Measurements from ENCODE around the gene ZDHHC14. TPM values are rescaled to one million over a fixed set of nuclear protein-coding genes. Genes with fewer than 3 reads are reported as not detected.

The ZDHHC14 gene
- total and polyA plus RNA-seq, 8 donors = 8.2 to 33.2 (median 25.8) TPM

DNA sequence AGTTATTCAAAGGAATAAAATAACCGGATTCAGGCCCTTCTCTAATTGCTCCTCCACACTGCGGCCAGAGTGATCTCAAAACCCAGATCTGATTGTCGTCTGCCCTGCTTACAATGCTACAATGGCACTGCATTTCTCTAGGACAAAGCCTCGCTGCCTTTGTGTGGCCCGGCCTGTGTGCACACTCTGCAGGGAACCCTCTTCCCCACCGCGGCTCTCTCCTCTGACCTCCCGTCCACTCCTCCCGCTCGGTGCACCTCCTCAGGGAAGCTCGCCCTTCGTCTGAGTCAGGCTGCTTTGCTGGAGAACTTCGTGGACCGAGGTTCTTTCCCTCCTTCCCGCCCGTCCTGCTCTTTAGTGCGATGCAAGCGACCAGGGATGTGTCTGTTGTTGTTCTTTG is 340.4 kb downstream of the ZDHHC14 start:
- H3K27ac ChIP-seq = no peak overlapping the region
- H3K27me3 ChIP-seq = peaks cover 0 to 6% of the 10 kb centered on the region in 2 donors
- H3K4me3 ChIP-seq = no peak overlapping the region
- TF ChIP-seq, protein P1, sequence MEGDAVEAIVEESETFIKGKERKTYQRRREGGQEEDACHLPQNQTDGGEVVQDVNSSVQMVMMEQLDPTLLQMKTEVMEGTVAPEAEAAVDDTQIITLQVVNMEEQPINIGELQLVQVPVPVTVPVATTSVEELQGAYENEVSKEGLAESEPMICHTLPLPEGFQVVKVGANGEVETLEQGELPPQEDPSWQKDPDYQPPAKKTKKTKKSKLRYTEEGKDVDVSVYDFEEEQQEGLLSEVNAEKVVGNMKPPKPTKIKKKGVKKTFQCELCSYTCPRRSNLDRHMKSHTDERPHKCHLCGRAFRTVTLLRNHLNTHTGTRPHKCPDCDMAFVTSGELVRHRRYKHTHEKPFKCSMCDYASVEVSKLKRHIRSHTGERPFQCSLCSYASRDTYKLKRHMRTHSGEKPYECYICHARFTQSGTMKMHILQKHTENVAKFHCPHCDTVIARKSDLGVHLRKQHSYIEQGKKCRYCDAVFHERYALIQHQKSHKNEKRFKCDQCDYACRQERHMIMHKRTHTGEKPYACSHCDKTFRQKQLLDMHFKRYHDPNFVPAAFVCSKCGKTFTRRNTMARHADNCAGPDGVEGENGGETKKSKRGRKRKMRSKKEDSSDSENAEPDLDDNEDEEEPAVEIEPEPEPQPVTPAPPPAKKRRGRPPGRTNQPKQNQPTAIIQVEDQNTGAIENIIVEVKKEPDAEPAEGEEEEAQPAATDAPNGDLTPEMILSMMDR (IDR thresholded peaks at IDR 0.05) = no peak
- ATAC-seq (no peak), DNase-seq (no peak)
- no peaks in the 10 kb centered on the region for H3K36me3 ChIP-seq
- H3K9me3 ChIP-seq = peaks cover 0 to 6% of the 10 kb centered on the region in 2 donors
- intact Hi-C loops (cut with DNase I) = no loop called here
- H3K4me1 ChIP-seq = no peaks in the 10 kb centered on the region

DNA sequence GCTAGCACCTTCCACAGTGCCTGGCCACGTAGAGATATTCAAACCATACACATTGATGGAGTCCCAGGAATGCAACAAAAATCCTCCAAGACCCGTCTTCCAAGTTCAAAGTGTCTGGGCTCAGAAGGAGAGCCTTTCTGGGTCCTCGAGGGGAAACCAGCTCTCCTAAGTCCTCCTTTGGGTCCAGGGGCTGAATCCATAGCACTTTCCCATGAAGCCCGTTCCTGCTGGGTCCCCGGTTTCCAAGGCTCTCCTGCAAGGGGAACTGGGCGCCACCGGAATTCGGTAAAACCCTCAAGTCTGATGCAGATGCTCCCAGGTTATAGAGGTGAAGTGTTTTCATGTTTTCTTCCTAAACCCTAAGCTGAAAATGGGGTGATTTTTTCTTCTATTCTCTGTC is 340.8 kb downstream of the ZDHHC14 start:
- Histone ChIP-seq H3K9me3 (peaks cover 0 to 6% of the 10 kb centered on the region in 2 donors), H3K27me3 (peaks cover 0 to 6% of the 10 kb centered on the region in 2 donors), H3K36me3 (no peaks in the 10 kb centered on the region), H3K4me3 (no peak overlapping the region), H3K27ac (no peak overlapping the region), H3K4me1 (no peaks in the 10 kb centered on the region)
- ATAC-seq (no peak), DNase-seq (no peak)
- intact Hi-C loops (cut with DNase I) = no loop called here
- TF ChIP-seq, protein P1 (IDR thresholded peaks at IDR 0.05) = no peak

DNA sequence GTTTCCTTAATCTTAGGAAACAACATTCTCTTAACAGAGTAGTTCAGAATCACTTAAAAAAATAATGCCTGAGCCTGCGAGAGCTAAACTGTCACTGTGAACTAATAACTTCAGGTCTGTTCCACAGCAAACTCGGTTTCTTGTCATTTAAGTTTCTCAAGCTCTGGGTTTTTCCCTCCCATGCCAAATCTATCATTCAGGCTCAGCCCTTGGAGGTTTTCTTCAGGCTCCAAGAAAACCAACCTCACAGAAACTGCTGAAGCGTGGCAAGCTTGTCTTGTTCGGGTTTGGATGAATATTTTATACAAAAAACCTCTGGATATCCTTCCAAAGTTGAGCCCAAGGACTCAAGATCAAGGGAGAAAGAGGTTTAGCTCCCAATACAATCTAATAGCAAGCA is 342.4 kb downstream of the ZDHHC14 start:
- intact Hi-C loops (cut with DNase I) = no loop called here
- ATAC-seq (no peak), DNase-seq (no peak)
- Histone ChIP-seq H3K27me3 (no peaks in the 10 kb centered on the region), H3K9me3 (peaks cover 0 to 6% of the 10 kb centered on the region in 2 donors), H3K27ac (no peak overlapping the region), H3K4me1 (no peaks in the 10 kb centered on the region), H3K4me3 (no peak overlapping the region), H3K36me3 (no peaks in the 10 kb centered on the region)
- TF ChIP-seq, protein P1 (IDR thresholded peaks at IDR 0.05) = no peak

DNA sequence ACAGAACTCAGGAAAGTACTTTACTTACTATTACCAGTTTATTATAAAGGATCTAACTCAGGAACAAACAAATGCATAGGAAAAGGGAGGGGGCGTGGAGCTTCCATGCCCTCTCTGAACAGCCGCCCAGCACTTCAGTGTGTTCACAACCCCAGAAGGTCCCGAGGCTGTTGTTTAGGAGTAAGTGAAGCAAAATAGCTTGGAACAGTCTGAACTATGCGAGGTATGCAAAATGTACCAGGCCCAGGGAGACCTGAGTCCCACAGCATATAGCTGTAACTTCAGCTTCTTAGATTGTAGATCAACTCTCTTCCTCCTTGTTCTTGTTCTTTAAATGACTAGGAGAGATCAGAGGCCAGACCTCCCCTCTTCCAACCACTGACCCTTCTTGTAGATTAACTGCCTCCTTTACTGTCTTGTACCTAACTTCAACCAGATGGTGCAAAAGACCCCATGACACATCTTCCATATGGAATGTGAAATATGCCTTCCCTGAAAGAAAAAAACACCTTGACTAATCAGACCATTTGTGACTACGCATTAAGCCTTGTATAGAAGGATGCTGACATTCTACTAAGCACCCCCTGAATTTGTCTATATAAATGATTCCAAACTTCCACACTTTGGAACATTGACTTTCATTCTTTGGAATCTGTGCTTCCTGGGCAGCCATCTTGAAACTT is 343.3 kb downstream of the ZDHHC14 start:
- H3K36me3 ChIP-seq = no peaks in the 10 kb centered on the region
- TF ChIP-seq, protein P1 (IDR thresholded peaks at IDR 0.05) = no peak
- no peak overlapping the region for H3K27ac ChIP-seq
- H3K27me3 ChIP-seq = no peaks in the 10 kb centered on the region
- no peaks in the 10 kb centered on the region for H3K4me1 ChIP-seq
- no peak for ATAC-seq
- H3K4me3 ChIP-seq = no peak overlapping the region
- no peak for DNase-seq
- intact Hi-C loops (cut with DNase I) = no loop called here
- peaks cover 0 to 6% of the 10 kb centered on the region in 2 donors for H3K9me3 ChIP-seq

DNA sequence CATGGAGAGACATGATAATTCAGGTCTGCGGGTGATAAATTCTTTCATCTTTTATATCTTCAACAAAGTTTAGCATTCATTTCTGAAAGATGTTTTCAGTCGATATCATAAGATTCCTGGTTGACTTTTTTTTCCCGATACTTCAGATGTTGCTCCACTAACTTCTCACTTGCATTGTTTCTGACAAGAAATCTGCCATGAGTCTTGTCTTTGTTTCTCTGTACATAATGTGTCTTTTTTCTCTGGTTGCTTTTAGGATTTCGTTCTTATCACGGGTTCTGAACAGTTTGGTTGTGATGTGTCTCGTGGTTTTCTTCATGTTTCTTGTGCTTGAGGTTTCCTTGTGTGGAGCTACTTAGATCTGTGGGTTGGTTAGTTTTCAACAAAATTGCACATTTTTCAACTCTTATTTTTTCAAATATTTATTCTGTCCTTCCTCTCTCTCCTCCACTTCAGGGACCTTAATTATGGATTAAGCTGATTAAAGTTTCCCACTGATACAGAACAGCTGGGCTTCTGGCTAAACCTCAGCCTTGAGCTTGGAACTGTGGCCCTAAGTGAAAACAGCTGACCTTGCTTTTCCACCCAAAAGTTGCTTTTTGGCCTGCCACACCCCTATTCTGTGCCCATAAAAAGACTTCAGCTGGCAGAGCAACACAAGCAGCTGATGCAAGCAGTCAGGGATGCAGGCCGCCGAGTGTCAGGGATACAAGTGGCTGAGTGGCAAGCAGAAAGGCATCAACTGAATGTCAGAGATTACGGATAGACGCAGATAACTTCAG is 344.2 kb downstream of the ZDHHC14 start:
- Histone ChIP-seq H3K27ac (no peak overlapping the region), H3K4me1 (no peaks in the 10 kb centered on the region), H3K36me3 (no peaks in the 10 kb centered on the region), H3K27me3 (no peaks in the 10 kb centered on the region), H3K4me3 (no peak overlapping the region), H3K9me3 (peaks cover 0 to 6% of the 10 kb centered on the region in 2 donors)
- intact Hi-C loops (cut with DNase I) = no loop called here
- TF ChIP-seq, protein P1 (IDR thresholded peaks at IDR 0.05) = no peak
- DNase-seq = no peak
- ATAC-seq = no peak

All from left lung (tissue), 10 donors.